Measurements from ENCODE around the gene CMTR1. TPM values are rescaled to one million over a fixed set of nuclear protein-coding genes. Genes with fewer than 3 reads are reported as not detected.
A peak's percentile ranks its signal among the peaks of the same experiment; 100 is the strongest.

The CMTR1 gene
- polyA plus RNA-seq, 1 donor from 2014 or later: 64.1 TPM

- H3F3A ChIP-seq (ENCODE audit: insufficient read depth, low read length, poor library complexity, severe bottlenecking): no peaks in the 10 kb centered on the region
- no peak overlapping the region for H2AFZ ChIP-seq (ENCODE audit: low read depth, low read length)
- H3K4me3 ChIP-seq (ENCODE audit: low read length): no peak overlapping the region
- no peaks in the 10 kb centered on the region for H3K79me2 ChIP-seq (replicated peaks; ENCODE audit: insufficient read depth, low read length)
- H3K9me2 ChIP-seq (ENCODE audit: insufficient read depth, low read length): no peaks in the 10 kb centered on the region
- H3K27ac ChIP-seq (ENCODE audit: low read length): no peak overlapping the region
- no peaks in the 10 kb centered on the region for H4K20me1 ChIP-seq (ENCODE audit: insufficient read depth)
- TF ChIP-seq POLR2AphosphoS5 (IDR thresholded peaks at IDR 0.05): no peak
- TF ChIP-seq TAF1 (IDR thresholded peaks at IDR 0.05; ENCODE audit: low read depth): no peak
- TF ChIP-seq EP300 (conservative IDR thresholded peaks at IDR 0.05; ENCODE audit: poor library complexity, severe bottlenecking): no peak
- TF ChIP-seq EZH2 (IDR thresholded peaks at IDR 0.05; ENCODE audit: borderline replicate concordance, insufficient read depth, low read length, poor library complexity, severe bottlenecking): no peak
- TF ChIP-seq, protein P1, sequence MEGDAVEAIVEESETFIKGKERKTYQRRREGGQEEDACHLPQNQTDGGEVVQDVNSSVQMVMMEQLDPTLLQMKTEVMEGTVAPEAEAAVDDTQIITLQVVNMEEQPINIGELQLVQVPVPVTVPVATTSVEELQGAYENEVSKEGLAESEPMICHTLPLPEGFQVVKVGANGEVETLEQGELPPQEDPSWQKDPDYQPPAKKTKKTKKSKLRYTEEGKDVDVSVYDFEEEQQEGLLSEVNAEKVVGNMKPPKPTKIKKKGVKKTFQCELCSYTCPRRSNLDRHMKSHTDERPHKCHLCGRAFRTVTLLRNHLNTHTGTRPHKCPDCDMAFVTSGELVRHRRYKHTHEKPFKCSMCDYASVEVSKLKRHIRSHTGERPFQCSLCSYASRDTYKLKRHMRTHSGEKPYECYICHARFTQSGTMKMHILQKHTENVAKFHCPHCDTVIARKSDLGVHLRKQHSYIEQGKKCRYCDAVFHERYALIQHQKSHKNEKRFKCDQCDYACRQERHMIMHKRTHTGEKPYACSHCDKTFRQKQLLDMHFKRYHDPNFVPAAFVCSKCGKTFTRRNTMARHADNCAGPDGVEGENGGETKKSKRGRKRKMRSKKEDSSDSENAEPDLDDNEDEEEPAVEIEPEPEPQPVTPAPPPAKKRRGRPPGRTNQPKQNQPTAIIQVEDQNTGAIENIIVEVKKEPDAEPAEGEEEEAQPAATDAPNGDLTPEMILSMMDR (IDR thresholded peaks at IDR 0.05; ENCODE audit: poor library complexity, severe bottlenecking): no peak
- TF ChIP-seq RAD21 (conservative IDR thresholded peaks at IDR 0.05): no peak
- no peak for TF ChIP-seq SMC3 (conservative IDR thresholded peaks at IDR 0.05; ENCODE audit: poor library complexity)
- TF ChIP-seq REST (IDR thresholded peaks at IDR 0.05; ENCODE audit: borderline replicate concordance): no peak
- TF ChIP-seq MXI1 (conservative IDR thresholded peaks at IDR 0.05; ENCODE audit: poor library complexity, severe bottlenecking): no peak
- H3K9me3 ChIP-seq (ENCODE audit: low read length): no peaks in the 10 kb centered on the region
- H3K36me3 ChIP-seq (ENCODE audit: insufficient read depth, low read length): no peaks in the 10 kb centered on the region
- H3K27me3 ChIP-seq (ENCODE audit: insufficient read depth, low read depth, low read length): no peaks in the 10 kb centered on the region
- H3K4me2 ChIP-seq (ENCODE audit: low read length): no peak overlapping the region
- H3K9ac ChIP-seq (ENCODE audit: low read length): no peak overlapping the region
Observed at GRCh38 chr6:37514837-37515236, 81.8 kb downstream of the CMTR1 start.

GRCh38 chr6:37515712-37516075 lies 82.7 kb downstream of the CMTR1 start:
- no peaks in the 10 kb centered on the region for H3K27me3 ChIP-seq (ENCODE audit: insufficient read depth, low read depth, low read length)
- H3K9ac ChIP-seq (ENCODE audit: low read length): peak overlapping the region; percentile 14
- H3K27ac ChIP-seq (ENCODE audit: low read length): no peak overlapping the region
- no peaks in the 10 kb centered on the region for H3F3A ChIP-seq (ENCODE audit: insufficient read depth, low read length, poor library complexity, severe bottlenecking)
- H2AFZ ChIP-seq (ENCODE audit: low read depth, low read length): no peak overlapping the region
- no peaks in the 10 kb centered on the region for H3K79me2 ChIP-seq (replicated peaks; ENCODE audit: insufficient read depth, low read length)
- no peaks in the 10 kb centered on the region for H3K9me3 ChIP-seq (ENCODE audit: low read length)
- H3K4me2 ChIP-seq (ENCODE audit: low read length): no peak overlapping the region
- TF ChIP-seq TAF1 (IDR thresholded peaks at IDR 0.05; ENCODE audit: low read depth) (no peak), MXI1 (conservative IDR thresholded peaks at IDR 0.05; ENCODE audit: poor library complexity, severe bottlenecking) (no peak), EZH2 (IDR thresholded peaks at IDR 0.05; ENCODE audit: borderline replicate concordance, insufficient read depth, low read length, poor library complexity, severe bottlenecking) (no peak), REST (IDR thresholded peaks at IDR 0.05; ENCODE audit: borderline replicate concordance) (no peak), SMC3 (conservative IDR thresholded peaks at IDR 0.05; ENCODE audit: poor library complexity) (no peak), RAD21 (conservative IDR thresholded peaks at IDR 0.05) (no peak), POLR2AphosphoS5 (IDR thresholded peaks at IDR 0.05) (no peak), EP300 (conservative IDR thresholded peaks at IDR 0.05; ENCODE audit: poor library complexity, severe bottlenecking) (no peak)
- TF ChIP-seq, protein P1 (IDR thresholded peaks at IDR 0.05; ENCODE audit: poor library complexity, severe bottlenecking): no peak
- no peak overlapping the region for H3K4me3 ChIP-seq (ENCODE audit: low read length)
- no peaks in the 10 kb centered on the region for H3K36me3 ChIP-seq (ENCODE audit: insufficient read depth, low read length)
- H3K9me2 ChIP-seq (ENCODE audit: insufficient read depth, low read length): no peaks in the 10 kb centered on the region
- H4K20me1 ChIP-seq (ENCODE audit: insufficient read depth): no peaks in the 10 kb centered on the region

Data from neural cell (in vitro differentiated cells).